Ectodermal cell (in vitro differentiated cells): ENCODE measurements around the gene TUBB4A.

ENCODE experiments used
- H3K27ac ChIP-seq: 2 replicates; pipeline ENCODE4 v1.7.0; 2013; ENCODE audit warnings: mild to moderate bottlenecking, low read depth, low read length; ENCODE audit not compliant: insufficient read depth, poor library complexity, severe bottlenecking
- H3K27me3 ChIP-seq: 2 replicates; pipeline ENCODE4 v1.7.0; 2013; ENCODE audit warnings: mild to moderate bottlenecking, low read length; ENCODE audit not compliant: insufficient read depth, control insufficient read depth, poor library complexity, severe bottlenecking
- H3K36me3 ChIP-seq: one replicate; pipeline ENCODE4 v1.7.0; 2013; ENCODE audit warnings: low read length; ENCODE audit not compliant: control insufficient read depth, insufficient read depth
- H3K4me1 ChIP-seq: one replicate; pipeline ENCODE4 v1.7.0; 2013; ENCODE audit warnings: low read length; ENCODE audit not compliant: control insufficient read depth, insufficient read depth
- H3K4me3 ChIP-seq: 2 replicates; pipeline ENCODE4 v1.7.0; 2013; ENCODE audit warnings: low read depth, low read length, control low read depth; ENCODE audit not compliant: insufficient read depth
- H3K9me3 ChIP-seq: 2 replicates; pipeline ENCODE4 v1.7.0; 2013; ENCODE audit warnings: mild to moderate bottlenecking, low read length, moderate library complexity; ENCODE audit not compliant: control insufficient read depth
- WGBS, 2 experiments: methylation state at CpG; one replicate each; pipeline ENCODE4 v1.1.7; 2013; ENCODE audit warnings: missing lambda C conversion rate in 2 of 2; 5-methylcytosine and 5-hydroxymethylcytosine counted together

The TUBB4A gene

GRCh38 chr19:6480848-6481415, 21.2 kb downstream of the TUBB4A start:
- Histone ChIP-seq H3K9me3 (no peaks in the 10 kb centered on the region), H3K4me3 (no peak overlapping the region), H3K4me1 (no peaks in the 10 kb centered on the region), H3K36me3 (no peaks in the 10 kb centered on the region), H3K27ac (no peak overlapping the region), H3K27me3 (peaks cover 14% of the 10 kb centered on the region)
- WGBS, 2 experiments = 86 to 92% methylated on average over 10 of the region's 10 CpGs

DNA sequence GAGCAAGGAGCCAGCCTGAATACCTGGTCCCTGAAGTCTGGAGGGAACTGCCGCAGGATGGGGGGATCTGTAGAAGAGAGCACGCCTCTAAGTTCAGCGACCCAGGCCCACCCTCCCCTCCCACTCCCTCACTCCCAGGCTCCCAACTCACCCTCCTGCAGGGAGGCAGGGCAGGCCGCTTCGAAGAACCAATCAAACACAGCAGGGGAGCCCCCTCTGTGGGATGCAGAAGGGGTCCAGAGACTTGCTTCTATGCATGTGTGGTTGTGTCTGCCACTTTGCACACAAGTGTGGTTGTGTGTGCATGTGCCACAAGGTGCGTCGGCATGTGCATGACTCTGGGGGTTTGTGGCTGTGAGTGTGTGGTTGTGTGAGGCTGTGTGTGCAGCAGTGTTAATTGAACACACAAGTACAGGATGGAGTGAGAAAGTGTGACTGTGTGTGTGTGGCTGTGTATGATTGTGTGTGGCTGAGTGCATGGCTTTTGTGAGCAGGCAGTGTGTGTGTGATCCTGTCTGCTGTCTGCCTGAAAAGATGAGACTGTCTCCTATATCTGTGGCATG, 22.2 kb downstream of the TUBB4A start:
- no peaks in the 10 kb centered on the region for H3K4me1 ChIP-seq
- H3K9me3 ChIP-seq = no peaks in the 10 kb centered on the region
- peaks cover 24% of the 10 kb centered on the region for H3K27me3 ChIP-seq
- no peak overlapping the region for H3K4me3 ChIP-seq
- no peak overlapping the region for H3K27ac ChIP-seq
- no peaks in the 10 kb centered on the region for H3K36me3 ChIP-seq
- 54 to 55% methylated on average over 6 to 7 of the region's 7 CpGs for WGBS, 2 experiments

DNA sequence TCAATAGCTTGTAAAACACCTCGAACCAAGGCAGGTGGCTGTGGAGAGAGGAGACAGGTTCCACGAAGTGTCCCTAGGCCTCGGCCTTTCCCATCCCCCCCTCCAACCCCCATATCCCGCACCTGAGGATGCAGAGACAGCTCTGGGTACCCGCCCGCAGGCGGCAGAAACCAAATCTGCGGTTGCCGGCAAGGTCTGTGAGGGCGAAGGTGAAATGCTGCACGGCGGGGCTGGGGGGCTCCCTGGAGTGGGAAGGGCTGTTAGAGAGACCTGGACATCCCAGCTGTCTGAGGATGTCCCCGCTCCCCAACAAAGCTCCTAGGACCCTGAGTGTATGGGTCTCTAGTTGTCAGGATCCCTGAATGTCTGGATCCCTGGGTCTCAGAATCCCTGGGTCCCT, 23.3 kb downstream of the TUBB4A start:
- Histone ChIP-seq H3K4me3 (no peak overlapping the region), H3K27me3 (peaks cover 33% of the 10 kb centered on the region), H3K27ac (no peak overlapping the region), H3K36me3 (no peaks in the 10 kb centered on the region), H3K9me3 (no peaks in the 10 kb centered on the region), H3K4me1 (no peaks in the 10 kb centered on the region)
- 93% methylated on average over 13 of the region's 13 CpGs for WGBS, 2 experiments

- Histone ChIP-seq H3K4me1 (no peaks in the 10 kb centered on the region), H3K4me3 (peak overlapping the region; percentile 28), H3K27me3 (peaks cover 33% of the 10 kb centered on the region), H3K9me3 (no peaks in the 10 kb centered on the region), H3K27ac (no peak overlapping the region), H3K36me3 (no peaks in the 10 kb centered on the region)
- WGBS, 2 experiments = 25 to 26% methylated on average over 29 of the region's 29 CpGs
These were observed 25.1 kb downstream of the TUBB4A start for GRCh38 chr19:6476896-6477431.

DNA sequence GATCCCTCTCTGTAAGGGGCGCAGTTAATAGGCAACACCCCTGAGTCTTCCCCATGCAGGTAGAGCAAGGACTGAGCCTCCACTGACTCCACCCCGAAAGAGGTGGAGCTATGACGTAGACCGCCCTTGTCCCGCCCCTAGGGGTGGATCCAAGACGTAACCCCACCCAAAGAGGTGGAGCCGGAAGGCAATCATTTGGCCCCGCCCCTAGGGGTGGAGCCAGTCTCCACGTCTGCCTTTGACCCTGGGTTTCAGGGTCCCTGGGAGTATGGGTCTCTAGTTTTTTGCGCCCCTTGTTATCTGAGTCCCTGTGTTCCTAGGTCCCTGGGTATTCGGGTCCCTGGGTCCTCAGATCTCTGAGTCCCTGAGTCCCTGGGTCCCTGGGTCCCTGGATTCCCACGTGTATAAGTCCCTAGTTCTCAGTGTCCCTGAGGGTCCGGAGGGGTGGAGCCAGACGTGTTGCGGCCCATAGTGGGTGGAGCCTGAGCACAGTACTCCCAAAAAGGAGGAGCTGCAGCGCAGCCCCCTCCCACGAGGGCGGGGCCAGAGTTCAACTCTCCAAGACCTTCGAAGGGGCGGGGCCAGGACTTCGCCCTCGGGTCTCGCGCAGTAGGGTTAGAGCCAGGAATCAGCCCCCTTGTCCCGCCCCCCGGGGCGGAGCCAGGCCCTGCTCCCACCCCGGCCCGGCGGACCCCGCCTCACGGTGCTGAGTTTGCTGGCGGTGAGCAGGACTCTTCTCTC, 25.8 kb downstream of the TUBB4A start:
- no peaks in the 10 kb centered on the region for H3K9me3 ChIP-seq
- peaks cover 33% of the 10 kb centered on the region for H3K27me3 ChIP-seq
- no peak overlapping the region for H3K27ac ChIP-seq
- 2 to 3% methylated on average over 33 of the region's 33 CpGs for WGBS, 2 experiments
- H3K4me3 ChIP-seq = peak overlapping the region; percentile 28
- H3K4me1 ChIP-seq = no peaks in the 10 kb centered on the region
- H3K36me3 ChIP-seq = no peaks in the 10 kb centered on the region

GRCh38 chr19:6475321-6476108, 26.6 kb downstream of the TUBB4A start:
- peak overlapping the region; percentile 22 for H3K4me3 ChIP-seq

GRCh38 chr19:6473647-6474046, 28.5 kb downstream of the TUBB4A start:
- H3K27me3 ChIP-seq = peaks cover 33% of the 10 kb centered on the region
- 76 to 88% methylated on average over 9 of the region's 9 CpGs for WGBS, 2 experiments
- no peaks in the 10 kb centered on the region for H3K4me1 ChIP-seq
- no peaks in the 10 kb centered on the region for H3K36me3 ChIP-seq
- H3K4me3 ChIP-seq = no peak overlapping the region
- H3K27ac ChIP-seq = no peak overlapping the region
- H3K9me3 ChIP-seq = no peaks in the 10 kb centered on the region

More at GRCh38 chr19:6475321-6476108, 26.6 kb downstream of the TUBB4A start:
- Histone ChIP-seq H3K4me1 (no peaks in the 10 kb centered on the region), H3K36me3 (no peaks in the 10 kb centered on the region), H3K27ac (no peak overlapping the region), H3K9me3 (no peaks in the 10 kb centered on the region), H3K27me3 (peaks cover 33% of the 10 kb centered on the region)
- WGBS, 2 experiments = 6 to 8% methylated on average over 52 of the region's 52 CpGs

DNA sequence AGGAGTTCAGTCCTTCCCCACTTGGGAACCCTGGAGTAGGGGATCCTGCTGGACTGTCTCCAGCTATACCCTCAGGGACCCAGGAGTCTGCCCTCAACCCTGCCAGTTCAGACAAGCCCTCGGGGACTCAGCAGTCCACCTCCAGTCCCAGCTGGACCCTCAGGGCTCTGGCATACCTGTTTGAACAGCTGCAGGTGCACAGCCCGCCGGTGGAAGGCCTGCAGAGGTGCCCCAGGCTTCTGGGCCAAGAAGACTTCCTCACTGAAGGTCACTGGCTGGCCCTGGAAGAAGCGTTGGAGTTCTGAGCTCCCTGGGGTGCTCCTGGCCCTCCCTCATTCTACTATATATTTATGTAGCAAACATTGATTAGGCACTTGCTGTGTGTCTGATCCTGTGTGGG, 29.4 kb downstream of the TUBB4A start:
- H3K27me3 ChIP-seq = peaks cover 33% of the 10 kb centered on the region
- WGBS, 2 experiments = 77 to 87% methylated on average over 4 of the region's 4 CpGs
- H3K9me3 ChIP-seq = no peaks in the 10 kb centered on the region
- H3K36me3 ChIP-seq = no peaks in the 10 kb centered on the region
- H3K27ac ChIP-seq = no peak overlapping the region
- H3K4me1 ChIP-seq = no peaks in the 10 kb centered on the region
- no peak overlapping the region for H3K4me3 ChIP-seq

GRCh38 chr19:6471076-6471475, 31.0 kb downstream of the TUBB4A start:
- H3K9me3 ChIP-seq = no peaks in the 10 kb centered on the region
- WGBS, 2 experiments = 84 to 86% methylated on average over 14 of the region's 14 CpGs
- H3K4me3 ChIP-seq = no peak overlapping the region
- no peaks in the 10 kb centered on the region for H3K36me3 ChIP-seq
- H3K27ac ChIP-seq = no peak overlapping the region
- peaks cover 24% of the 10 kb centered on the region for H3K27me3 ChIP-seq
- H3K4me1 ChIP-seq = no peaks in the 10 kb centered on the region

DNA sequence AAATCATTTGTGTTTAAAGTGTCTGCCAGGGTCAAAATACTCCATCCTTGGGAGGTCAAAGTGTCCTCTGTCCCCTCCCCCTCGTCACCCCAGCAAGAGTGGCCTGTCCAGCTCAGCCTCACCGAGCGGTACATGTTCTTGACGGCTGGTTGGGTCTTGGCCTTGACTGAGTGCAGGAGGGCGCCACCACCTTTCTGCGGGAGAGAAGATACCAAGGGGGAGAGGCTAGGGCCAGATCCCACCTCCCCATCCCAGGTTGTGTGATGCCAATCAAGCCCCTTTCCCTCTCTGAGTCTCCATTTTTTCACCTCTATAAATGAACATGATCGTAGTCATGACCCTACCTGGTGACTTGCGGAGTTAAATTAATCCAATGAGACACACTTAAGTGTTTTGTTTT, 31.9 kb downstream of the TUBB4A start:
- Histone ChIP-seq H3K4me3 (no peak overlapping the region), H3K27ac (no peak overlapping the region), H3K27me3 (peaks cover 24% of the 10 kb centered on the region), H3K36me3 (no peaks in the 10 kb centered on the region), H3K9me3 (no peaks in the 10 kb centered on the region), H3K4me1 (no peaks in the 10 kb centered on the region)
- 86 to 91% methylated on average over 8 of the region's 8 CpGs for WGBS, 2 experiments
